Uterine smooth muscle cell (primary cell): ENCODE data around the gene ELOA. TPM values are rescaled to one million over a fixed set of nuclear protein-coding genes. Genes with fewer than 3 reads are reported as not detected.

Experiments used
- total RNA-seq: library from RNA; depleted of rRNA; stranded (reverse); fragments of >200 nt; gene quantifications from 2 replicates; pipeline ENCODE4 v1.2.3, GENCODE V29; 2014

The ELOA gene, protein sequence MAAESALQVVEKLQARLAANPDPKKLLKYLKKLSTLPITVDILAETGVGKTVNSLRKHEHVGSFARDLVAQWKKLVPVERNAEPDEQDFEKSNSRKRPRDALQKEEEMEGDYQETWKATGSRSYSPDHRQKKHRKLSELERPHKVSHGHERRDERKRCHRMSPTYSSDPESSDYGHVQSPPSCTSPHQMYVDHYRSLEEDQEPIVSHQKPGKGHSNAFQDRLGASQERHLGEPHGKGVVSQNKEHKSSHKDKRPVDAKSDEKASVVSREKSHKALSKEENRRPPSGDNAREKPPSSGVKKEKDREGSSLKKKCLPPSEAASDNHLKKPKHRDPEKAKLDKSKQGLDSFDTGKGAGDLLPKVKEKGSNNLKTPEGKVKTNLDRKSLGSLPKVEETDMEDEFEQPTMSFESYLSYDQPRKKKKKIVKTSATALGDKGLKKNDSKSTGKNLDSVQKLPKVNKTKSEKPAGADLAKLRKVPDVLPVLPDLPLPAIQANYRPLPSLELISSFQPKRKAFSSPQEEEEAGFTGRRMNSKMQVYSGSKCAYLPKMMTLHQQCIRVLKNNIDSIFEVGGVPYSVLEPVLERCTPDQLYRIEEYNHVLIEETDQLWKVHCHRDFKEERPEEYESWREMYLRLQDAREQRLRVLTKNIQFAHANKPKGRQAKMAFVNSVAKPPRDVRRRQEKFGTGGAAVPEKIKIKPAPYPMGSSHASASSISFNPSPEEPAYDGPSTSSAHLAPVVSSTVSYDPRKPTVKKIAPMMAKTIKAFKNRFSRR
- 17.5 and 21.7 TPM in 2 replicates for total RNA-seq

DNA sequence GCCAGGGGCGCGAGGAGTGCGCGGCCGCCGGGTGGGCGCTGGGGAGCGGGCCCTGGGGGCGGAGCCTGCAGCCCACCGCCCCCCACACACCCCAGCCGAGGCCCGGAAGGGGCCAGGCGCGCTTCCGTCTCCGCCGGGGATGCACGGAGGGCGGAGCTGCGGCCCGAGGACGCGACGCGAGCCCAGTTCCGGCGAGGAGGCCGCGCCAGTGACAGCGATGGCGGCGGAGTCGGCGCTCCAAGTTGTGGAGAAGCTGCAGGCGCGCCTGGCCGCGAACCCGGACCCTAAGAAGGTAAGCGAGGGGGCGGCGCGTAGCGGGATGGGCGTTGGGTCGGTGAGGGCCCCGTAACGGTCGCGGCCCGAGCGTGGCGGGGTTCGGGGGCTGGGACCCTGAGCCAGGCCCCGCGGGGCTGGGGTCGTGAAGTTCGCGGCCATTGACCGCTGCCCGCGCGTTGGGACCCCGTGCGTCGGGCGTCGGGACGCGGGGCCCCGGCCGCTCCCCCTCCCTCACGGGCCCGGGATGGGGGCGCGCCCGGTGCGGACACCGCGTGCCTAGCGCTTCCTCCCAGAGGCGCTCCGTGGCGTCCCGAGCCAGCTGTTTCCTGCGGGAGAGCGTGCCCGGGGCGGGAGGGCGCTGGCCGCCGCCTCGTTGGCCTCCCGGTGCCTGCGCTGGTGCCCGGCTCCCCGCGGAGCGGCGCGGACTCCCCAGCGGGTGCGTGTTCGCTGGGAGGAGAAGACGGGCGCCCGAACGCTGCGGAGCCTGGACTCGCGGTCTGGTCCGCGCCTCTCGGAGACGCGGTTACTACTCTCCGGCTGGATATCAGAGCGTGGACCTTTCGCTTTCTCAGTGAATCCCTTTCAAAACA, at the start of gene ELOA:
Gene ELOA, plus strand, starts transcription at position 185 of the 866 bp plus-strand sequence. Its CDS starts 33 bp downstream, at position 218.

GRCh38 chr1:23777979-23778814, 34.9 kb downstream of the ELOA start, which contains the start of gene PITHD1:
Gene PITHD1, plus strand, starts transcription at chr1:23778418. Its CDS starts 98 bp downstream, at chr1:23778516.

GRCh38 chr1:23790696-23791515, 47.6 kb downstream of the ELOA start, which contains the start of gene LYPLA2:
Gene LYPLA2, plus strand, starts transcription at chr1:23791145. Its CDS starts 1,538 bp downstream, at chr1:23792683.

DNA sequence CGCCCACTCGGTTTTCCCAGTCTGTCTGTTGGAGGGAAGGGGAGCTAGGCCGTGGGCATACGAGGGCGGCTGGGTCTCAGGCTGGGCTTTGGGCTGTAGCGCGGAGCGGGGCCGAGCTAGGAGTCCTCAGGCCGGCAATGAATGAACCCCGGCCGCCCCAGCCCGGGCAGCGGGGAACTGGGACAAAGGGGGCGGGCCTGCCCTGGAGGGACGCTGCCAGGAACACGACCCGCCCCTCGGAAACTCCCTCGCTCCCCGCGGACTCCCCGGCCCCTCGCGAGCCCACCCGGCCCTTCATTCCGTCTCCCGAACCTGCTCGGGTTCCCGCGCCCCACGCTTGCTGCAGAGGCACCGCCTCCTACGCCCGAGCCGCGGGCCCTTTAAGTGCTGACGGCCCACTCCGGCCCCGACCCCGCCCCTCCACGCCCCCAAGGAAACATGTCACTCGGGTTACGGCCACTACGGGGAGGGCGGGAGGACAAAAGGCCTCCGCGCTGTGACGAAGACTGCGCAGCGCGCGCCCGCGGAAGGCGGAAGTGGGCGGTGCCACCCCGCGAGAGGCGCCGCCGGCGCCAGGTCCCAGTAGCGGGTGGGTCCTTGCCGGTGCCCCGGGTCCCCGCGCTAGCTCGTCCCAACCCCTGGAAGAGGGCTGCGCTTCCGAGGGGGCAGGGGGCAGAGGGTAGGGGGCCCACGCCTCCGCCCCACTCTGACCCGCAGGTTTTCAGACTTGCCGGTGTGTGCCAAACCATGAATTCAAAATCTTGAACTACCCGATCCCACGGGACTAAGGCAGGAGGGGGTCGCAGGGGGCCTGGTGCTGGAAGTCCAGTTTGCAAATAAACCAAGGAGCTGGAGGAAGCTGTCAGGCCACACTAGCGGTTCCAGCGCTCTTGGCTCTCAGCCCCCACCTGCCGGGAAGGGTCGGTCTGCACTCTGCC, 57.4 kb downstream of the ELOA start, which contains the start of gene GALE:
Gene GALE, minus strand, starts transcription at position 355 of the 938 bp plus-strand sequence. CDS start 1,747 bp downstream, outside the sequence.

Other genes starting within 250 kb of the ELOA start
- 0.50 and 2.0 TPM in 2 replicates for gene E2F2, start 212.2 kb upstream of the ELOA start, total RNA-seq
- 34.2 and 38.7 TPM in 2 replicates for gene ID3, start 184.0 kb upstream of the ELOA start, total RNA-seq
- gene RPL11, start 51.7 kb upstream of the ELOA start, total RNA-seq, result 785 and 922 TPM in 2 replicates
- gene PITHD1, start 34.9 kb downstream of the ELOA start, total RNA-seq, result 44.2 and 62.9 TPM in 2 replicates
- gene LYPLA2, start 47.7 kb downstream of the ELOA start, total RNA-seq, result 23.6 and 27.0 TPM in 2 replicates
- gene GALE, start 57.3 kb downstream of the ELOA start, total RNA-seq, result 36.1 and 52.0 TPM in 2 replicates
- 46.5 and 59.6 TPM in 2 replicates for gene HMGCL, start 82.0 kb downstream of the ELOA start, total RNA-seq
- 4.3 and 11.1 TPM in 2 replicates for gene FUCA1, start 124.8 kb downstream of the ELOA start, total RNA-seq
- not detected in 2 replicates for gene CNR2, start 169.9 kb downstream of the ELOA start, total RNA-seq
- gene PNRC2, start 216.4 kb downstream of the ELOA start, total RNA-seq, result 123 and 143 TPM in 2 replicates
- 107 and 139 TPM in 2 replicates for gene SRSF10, start 236.9 kb downstream of the ELOA start, total RNA-seq